Daoy (cell line): Measurements from ENCODE around the gene NFIA. TPM values are rescaled to one million over a fixed set of nuclear protein-coding genes. Genes with fewer than 3 reads are reported as not detected.
"Not testable (repeated sequence)": the region's sequence is repeated elsewhere in the genome, so short reads cannot be mapped to it uniquely, and the experiment has no call there.

Experiments
- DNase-seq: peaks from one replicate; pipeline ENCODE4 v3.0.0-alpha.2; 2015; ENCODE audit warnings: low read depth
- total RNA-seq: library from RNA; depleted of rRNA; stranded (reverse); fragments of >200 nt; shearing (Covaris generic); gene quantifications from 2 replicates; pipeline ENCODE4 v1.2.3, GENCODE V29; 2014

NFIA gene
- total RNA-seq, 1 experiment from 2014 or later = 5.0 TPM

- DNase-seq = peak; percentile 91
Observed at GRCh38 chr1:61453111-61453961, 371.0 kb downstream of the NFIA start.

- DNase-seq = no peak
Observed at GRCh38 chr1:61455400-61455799, 373.0 kb downstream of the NFIA start.

- DNase-seq = no peak
Observed at GRCh38 chr1:61457526-61458040, 375.2 kb downstream of the NFIA start.

DNA sequence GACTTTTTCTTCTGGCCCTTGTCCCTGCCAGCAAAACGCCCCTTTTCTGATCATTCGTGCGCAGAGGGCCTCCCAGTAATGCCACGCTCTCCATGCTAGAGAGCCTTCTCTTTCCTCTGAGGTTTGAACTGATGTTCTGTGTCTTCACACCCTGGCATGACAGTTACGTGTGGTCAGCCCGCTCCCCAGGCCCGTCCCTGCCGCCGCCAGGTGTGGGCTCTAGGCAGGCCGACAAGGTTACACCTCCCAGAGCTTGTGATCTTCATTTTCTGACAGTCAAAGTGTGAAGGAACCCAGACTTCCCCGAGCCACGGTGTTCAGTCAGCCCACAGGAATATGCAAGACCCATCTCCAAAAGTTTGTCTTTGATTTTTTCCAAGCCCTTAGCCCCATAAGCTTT is 377.0 kb downstream of the NFIA start:
- no peak for DNase-seq

DNA sequence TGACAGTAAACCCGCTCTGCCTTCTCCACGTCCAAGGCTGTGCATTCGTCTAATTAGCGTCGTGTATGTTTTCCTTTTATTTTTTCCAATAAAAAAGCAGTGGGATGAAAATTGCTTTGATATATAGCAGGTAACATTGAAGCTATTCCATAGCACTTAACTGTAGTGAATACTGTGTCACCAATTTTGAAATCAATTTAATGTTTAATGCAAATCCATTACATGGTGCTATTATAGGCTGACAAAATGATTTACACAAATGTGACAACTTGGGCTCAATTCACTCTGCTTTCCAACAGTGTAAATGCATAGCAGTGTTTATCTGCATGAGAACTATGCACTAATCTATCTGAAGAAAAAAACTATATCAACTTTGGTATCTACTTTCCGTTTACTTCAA is 377.8 kb downstream of the NFIA start:
- no peak for DNase-seq

GRCh38 chr1:61461406-61462384 is 379.3 kb downstream of the NFIA start:
- DNase-seq = no peak

GRCh38 chr1:61462628-61463027 is 380.3 kb downstream of the NFIA start:
- no peak for DNase-seq

DNA sequence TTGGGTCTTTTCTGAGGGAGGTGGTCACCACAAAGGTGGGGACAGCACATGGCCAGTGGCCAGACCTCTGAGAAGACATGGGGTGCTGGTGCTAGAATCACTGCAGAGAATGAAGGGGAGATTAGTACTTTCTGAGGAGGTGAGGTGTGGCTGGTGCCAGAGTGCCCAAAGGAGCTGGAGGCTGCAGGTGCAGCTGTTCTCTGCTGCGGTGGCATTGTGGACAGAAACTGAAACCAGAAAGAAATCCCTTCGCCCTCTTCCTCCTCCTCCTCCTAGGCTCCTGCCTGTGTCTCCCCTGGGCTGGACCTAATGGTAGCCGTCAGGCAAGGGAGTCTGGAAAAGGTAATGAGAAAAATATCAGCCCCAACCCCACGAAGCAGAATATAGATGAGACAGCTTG is 380.9 kb downstream of the NFIA start:
- no peak for DNase-seq

GRCh38 chr1:61467836-61468235 is 385.5 kb downstream of the NFIA start:
- not testable (repeated sequence) for DNase-seq

- DNase-seq = no peak
Observed at GRCh38 chr1:61469365-61469764, 387.0 kb downstream of the NFIA start.

- no peak for DNase-seq
Observed at GRCh38 chr1:61472876-61473275, 390.5 kb downstream of the NFIA start.

GRCh38 chr1:61474269-61474817 is 392.0 kb downstream of the NFIA start:
- no peak for DNase-seq

GRCh38 chr1:61474963-61475362 is 392.6 kb downstream of the NFIA start:
- no peak for DNase-seq

GRCh38 chr1:61477301-61477700 is 394.9 kb downstream of the NFIA start:
- no peak for DNase-seq

DNA sequence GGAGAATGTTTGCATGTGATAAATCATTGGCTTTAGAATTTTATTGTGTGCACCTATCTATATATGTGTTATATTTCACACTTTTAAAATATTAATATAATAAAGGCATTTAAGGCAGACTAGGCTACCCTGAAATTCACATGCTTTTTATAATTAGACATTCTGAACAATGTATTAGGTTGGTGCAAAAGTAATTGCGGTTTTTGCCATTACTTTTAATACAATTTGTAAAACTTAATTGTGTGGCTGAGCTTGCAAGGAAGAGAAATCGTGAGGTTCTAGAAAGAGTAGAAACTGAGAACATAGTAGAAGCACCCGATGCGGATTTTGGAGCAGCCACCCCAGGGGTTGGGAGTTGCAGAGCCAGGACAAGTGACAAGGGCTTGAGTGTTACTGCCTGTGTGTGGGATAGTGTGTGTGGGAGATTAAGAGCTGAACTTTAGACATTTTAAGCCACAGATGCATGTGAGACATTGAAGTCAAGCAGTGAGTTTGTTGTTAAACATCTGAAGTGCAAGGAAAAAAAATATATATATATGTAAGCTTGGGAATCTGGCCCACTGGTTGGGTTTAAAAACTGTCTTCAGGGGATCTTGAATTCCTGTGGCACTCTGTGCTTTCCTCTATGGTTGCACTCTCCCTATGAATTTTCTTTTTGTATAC is 398.0 kb downstream of the NFIA start:
- no peak for DNase-seq

- DNase-seq = no peak
Observed at GRCh38 chr1:61481315-61481715, 399.0 kb downstream of the NFIA start.

- DNase-seq = no peak
Observed at GRCh38 chr1:61482170-61482734, 399.9 kb downstream of the NFIA start.

DNA sequence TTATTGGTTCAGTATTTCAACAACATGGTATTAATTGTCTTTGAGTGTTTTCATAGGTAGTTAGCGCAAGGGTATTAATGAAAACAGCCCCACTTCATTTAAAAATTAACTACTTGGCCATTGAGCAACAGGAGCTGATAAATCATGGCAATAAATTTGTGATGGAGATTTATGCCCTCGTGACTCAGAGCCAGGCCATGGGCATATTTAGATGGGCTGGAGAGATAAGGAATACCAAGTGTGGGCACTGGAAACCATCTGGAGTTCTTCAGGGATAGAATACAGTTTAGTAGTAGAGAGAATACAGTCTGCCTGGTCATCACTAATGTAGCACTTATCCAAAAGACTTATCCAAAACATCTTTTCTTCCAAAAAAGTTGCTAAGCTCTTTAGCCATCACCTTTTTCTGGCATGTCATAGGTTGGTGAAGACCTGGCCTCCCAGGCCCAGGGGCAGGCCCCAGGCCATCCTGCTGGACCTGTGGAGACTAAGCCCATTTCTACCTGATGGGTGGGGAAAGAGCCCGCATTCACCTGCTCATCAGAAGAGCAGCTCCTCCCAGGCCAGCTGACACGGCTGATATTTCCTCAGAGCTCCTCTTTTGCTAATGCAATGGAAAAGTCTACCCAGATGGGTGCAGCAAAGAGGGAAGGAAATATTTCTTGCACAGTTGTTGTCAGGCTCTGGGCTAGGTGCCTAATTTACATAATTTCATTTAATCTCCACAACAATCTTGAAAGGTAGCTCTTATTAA is 404.6 kb downstream of the NFIA start:
- DNase-seq = peak; percentile 13

GRCh38 chr1:61487801-61488200 is 405.4 kb downstream of the NFIA start:
- DNase-seq = no peak

DNA sequence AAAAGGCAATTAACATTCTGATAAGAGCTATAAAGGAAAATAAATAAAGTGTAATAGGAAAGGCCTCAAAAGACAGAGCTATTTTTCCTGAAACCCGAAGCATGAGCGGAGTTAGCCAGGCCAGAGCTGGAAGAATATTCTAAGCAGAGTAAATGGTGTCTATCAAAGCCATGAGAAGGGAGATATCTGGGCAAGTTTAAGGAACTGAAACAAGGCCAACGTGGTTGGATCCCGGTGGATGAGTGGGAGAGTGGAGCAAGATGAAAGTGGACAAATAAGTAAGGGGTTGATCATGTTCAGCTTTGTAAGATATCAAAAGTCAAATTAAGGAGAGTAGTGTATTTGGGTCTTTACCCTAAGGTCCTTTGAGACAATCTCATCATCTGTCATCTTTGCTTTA is 408.6 kb downstream of the NFIA start:
- DNase-seq = no peak
